Body of pancreas (tissue), 4 donors: ENCODE results near the gene SLC37A1. TPM values are rescaled to one million over a fixed set of nuclear protein-coding genes. Genes with fewer than 3 reads are reported as not detected.

Experiments used
- ATAC-seq: fragments of 150-250 bp; one replicate; pipeline ENCODE4 v1.9.1; 2016
- DNase-seq, 4 donors: peaks; one replicate each; pipeline ENCODE4 v3.0.0-alpha.2; 2019
- H3K27ac ChIP-seq, 4 donors: fragments of 200-600 bp; sonication (generic); 1 replicate in 3 of 4; 2 replicates in 1 of 4; pipeline versions ENCODE4 v1.5.1 to v1.6.1; 2016 to 2019; ENCODE audit warnings: mild to moderate bottlenecking in 1 of 4, mixed read lengths in 1 of 4, moderate library complexity in 1 of 4
- H3K27me3 ChIP-seq, 2 donors: fragments of 200-600 bp; sonication (generic); one replicate each; pipeline ENCODE4 v1.6.0; 2016; ENCODE audit warnings: mild to moderate bottlenecking in 1 of 2
- H3K36me3 ChIP-seq, 2 donors: fragments of 200-600 bp; sonication (generic); replicated peaks in 1 of 2; 2 replicates each; pipeline ENCODE4 v1.5.1; 2016; ENCODE audit warnings: low read depth in 2 of 2; ENCODE audit not compliant: insufficient read depth in 1 of 2
- H3K4me1 ChIP-seq: fragments of 200-600 bp; sonication (generic); one replicate; pipeline ENCODE4 v1.6.0; 2016
- H3K4me3 ChIP-seq, 2 donors: fragments of 200-600 bp; sonication (generic); 1 replicate in 1 of 2; 2 replicates in 1 of 2; pipeline ENCODE4 v1.5.1; 2016 to 2019
- H3K9me3 ChIP-seq, 3 donors: fragments of 200-600 bp; sonication (generic); 1 replicate in 2 of 3; 2 replicates in 1 of 3; pipeline ENCODE4 v1.5.1; 2016
- CTCF ChIP-seq, 7 experiments: fragments of 450-650 bp in 4 of 7; fragments of 200-600 bp in 3 of 7; sonication (generic) in 3 of 7; IDR thresholded peaks; one replicate each; pipeline ENCODE4 v1.5.1; 2016 to 2019; ENCODE audit warnings: antibody characterized with exemption in 7 of 7
- POLR2A ChIP-seq, 3 donors: fragments of 450-650 bp; IDR thresholded peaks; one replicate each; pipeline ENCODE4 v1.6.1; 2016; ENCODE audit warnings: antibody characterized with exemption in 3 of 3, mild to moderate bottlenecking in 2 of 3
- WGBS, 2 donors: methylation state at CpG; one replicate each; pipeline ENCODE4 v1.1.5; 2017; 5-methylcytosine and 5-hydroxymethylcytosine counted together
- intact Hi-C: fragments of 100-400 bp; cut with DNase I; formaldehyde crosslinking; loops from one replicate; pipeline ENCODE4 v1.15.1; 2023
- total RNA-seq, 2 donors: library from RNA; depleted of rRNA; stranded (reverse); fragments of >200 nt; gene quantifications; one replicate each; pipeline ENCODE4 v1.1.0, GENCODE V29; 2016

Gene SLC37A1
- total RNA-seq, 2 donors from 2014 or later: 6.3 to 16.3 TPM

- ATAC-seq: no peak
- TF ChIP-seq POLR2A (IDR thresholded peaks at IDR 0.05) (no peak), CTCF (IDR thresholded peaks at IDR 0.05) (no peak)
- no peak for DNase-seq
- no peaks in the 10 kb centered on the region for H3K36me3 ChIP-seq
- no peak overlapping the region for H3K4me3 ChIP-seq
- no peak overlapping the region for H3K27ac ChIP-seq
- WGBS, 2 donors: 78 to 80% methylated on average over 4 of the region's 4 CpGs
- H3K27me3 ChIP-seq: no peaks in the 10 kb centered on the region
- no peaks in the 10 kb centered on the region for H3K9me3 ChIP-seq
- intact Hi-C loops: no loop called here
- H3K4me1 ChIP-seq: no peaks in the 10 kb centered on the region
These were observed 88.0 kb downstream of the SLC37A1 start for GRCh38 chr21:42601656-42602055.

- no peak overlapping the region for H3K4me3 ChIP-seq
- no peak overlapping the region for H3K27ac ChIP-seq
- no peaks in the 10 kb centered on the region for H3K4me1 ChIP-seq
- ATAC-seq (no peak), DNase-seq (no peak)
- 63 to 68% methylated on average over 4 of the region's 4 CpGs for WGBS, 2 donors
- H3K36me3 ChIP-seq: no peaks in the 10 kb centered on the region
- intact Hi-C loops: no loop called here
- TF ChIP-seq CTCF (IDR thresholded peaks at IDR 0.05): no peak
- TF ChIP-seq POLR2A (IDR thresholded peaks at IDR 0.05): no peak
- no peaks in the 10 kb centered on the region for H3K27me3 ChIP-seq
- H3K9me3 ChIP-seq: no peaks in the 10 kb centered on the region
These were observed 93.5 kb downstream of the SLC37A1 start for GRCh38 chr21:42607102-42607501.

- DNase-seq: no peak
- ATAC-seq: no peak
- WGBS, 2 donors: 77 to 83% methylated on average over 5 of the region's 5 CpGs
These were observed 94.0 kb downstream of the SLC37A1 start for GRCh38 chr21:42607525-42608102.

GRCh38 chr21:42608446-42608845 is 94.8 kb downstream of the SLC37A1 start:
- TF ChIP-seq CTCF (IDR thresholded peaks at IDR 0.05) (no peak), POLR2A (IDR thresholded peaks at IDR 0.05) (no peak)
- Histone ChIP-seq H3K27ac (no peak overlapping the region), H3K9me3 (no peaks in the 10 kb centered on the region), H3K4me1 (no peaks in the 10 kb centered on the region), H3K4me3 (no peak overlapping the region), H3K36me3 (no peaks in the 10 kb centered on the region), H3K27me3 (no peaks in the 10 kb centered on the region)
- DNase-seq (no peak), ATAC-seq (no peak)
- intact Hi-C loops: no loop called here
- 54 to 62% methylated on average over 4 of the region's 4 CpGs for WGBS, 2 donors

More at GRCh38 chr21:42607525-42608102, 94.0 kb downstream of the SLC37A1 start:
- Histone ChIP-seq H3K4me3 (no peak overlapping the region), H3K27me3 (no peaks in the 10 kb centered on the region), H3K9me3 (no peaks in the 10 kb centered on the region), H3K36me3 (no peaks in the 10 kb centered on the region), H3K4me1 (no peaks in the 10 kb centered on the region), H3K27ac (no peak overlapping the region)
- TF ChIP-seq CTCF (IDR thresholded peaks at IDR 0.05) (no peak), POLR2A (IDR thresholded peaks at IDR 0.05) (no peak)
- intact Hi-C loops: no loop called here

GRCh38 chr21:42609811-42610210 is 96.2 kb downstream of the SLC37A1 start:
- ATAC-seq (no peak), DNase-seq (no peak)
- Histone ChIP-seq H3K4me1 (no peaks in the 10 kb centered on the region), H3K9me3 (no peaks in the 10 kb centered on the region), H3K36me3 (no peaks in the 10 kb centered on the region), H3K27ac (no peak overlapping the region), H3K27me3 (no peaks in the 10 kb centered on the region), H3K4me3 (no peak overlapping the region)
- intact Hi-C loops: no loop called here
- WGBS, 2 donors: 96 to 100% methylated on average over 1 to 2 of the region's 2 CpGs
- TF ChIP-seq CTCF (IDR thresholded peaks at IDR 0.05) (no peak), POLR2A (IDR thresholded peaks at IDR 0.05) (no peak)
